Bone marrow (tissue), 2 donors: ENCODE data around the gene OTOS.

ENCODE experiments used
- DNase-seq, 2 donors: peaks; one replicate each; lab custom pipeline; 2025; lab: John Stamatoyannopoulos, UW

Gene OTOS

DNA sequence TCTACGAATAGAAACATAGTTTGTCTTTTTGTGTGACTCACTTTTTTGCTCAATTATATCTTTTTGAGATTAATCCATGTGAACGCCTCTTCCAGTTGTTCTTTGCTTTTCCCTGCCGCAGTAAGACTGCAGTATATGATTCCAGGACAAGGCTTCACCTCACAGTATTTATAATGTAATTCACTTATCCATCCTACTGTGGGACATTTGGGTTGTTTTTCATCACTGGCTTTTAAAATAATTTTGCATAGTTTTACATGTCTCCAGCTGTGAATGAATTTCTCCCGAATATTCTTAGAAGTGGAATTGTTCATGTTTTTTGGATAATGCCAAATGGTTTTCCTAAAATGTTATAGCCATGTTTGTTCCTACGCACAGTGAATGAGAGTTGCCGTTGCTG is 26.2 kb downstream of the OTOS start:
- no peak for DNase-seq

DNA sequence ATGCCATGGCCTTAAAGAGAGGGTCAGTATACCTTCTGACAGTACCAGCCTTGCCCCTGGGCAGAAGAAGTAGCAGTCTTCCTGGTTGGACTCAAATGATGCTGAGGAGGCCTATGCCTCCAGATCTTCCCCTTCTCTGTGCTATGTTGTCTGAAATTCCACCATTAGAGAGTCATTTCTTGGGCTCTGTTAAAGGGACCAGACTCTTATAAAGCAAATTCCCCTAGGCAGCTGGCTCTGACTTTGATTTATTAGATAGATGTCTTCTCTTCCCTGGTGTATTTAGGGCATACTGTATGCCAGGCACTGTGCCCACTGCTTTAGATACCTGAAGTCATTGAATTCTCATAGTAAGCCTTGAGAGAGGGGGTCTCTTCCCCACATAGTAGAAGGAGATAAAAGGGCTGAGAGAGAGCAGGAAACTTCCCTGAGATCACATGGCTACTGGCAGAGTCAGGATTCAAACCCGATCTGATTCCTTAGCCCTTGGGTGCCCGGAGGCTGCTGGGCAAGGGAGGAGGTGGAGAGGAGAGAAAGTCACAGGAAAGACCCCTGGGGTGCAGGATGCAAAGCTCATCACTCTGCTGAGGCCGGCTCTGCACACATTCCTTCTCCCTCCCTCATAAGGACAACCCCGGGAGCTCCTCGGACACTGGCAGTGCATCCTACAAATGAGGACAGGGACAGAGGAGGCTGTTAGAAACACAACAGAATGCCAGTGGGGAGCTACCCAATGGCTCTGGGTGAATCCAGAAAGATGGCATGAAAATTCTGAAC is 27.4 kb downstream of the OTOS start:
- DNase-seq, result no peak

- no peak for DNase-seq
These were observed 29.2 kb downstream of the OTOS start for GRCh38 chr2:240111253-240111652.

GRCh38 chr2:240109386-240109785 is 31.1 kb downstream of the OTOS start:
- no peak for DNase-seq

DNA sequence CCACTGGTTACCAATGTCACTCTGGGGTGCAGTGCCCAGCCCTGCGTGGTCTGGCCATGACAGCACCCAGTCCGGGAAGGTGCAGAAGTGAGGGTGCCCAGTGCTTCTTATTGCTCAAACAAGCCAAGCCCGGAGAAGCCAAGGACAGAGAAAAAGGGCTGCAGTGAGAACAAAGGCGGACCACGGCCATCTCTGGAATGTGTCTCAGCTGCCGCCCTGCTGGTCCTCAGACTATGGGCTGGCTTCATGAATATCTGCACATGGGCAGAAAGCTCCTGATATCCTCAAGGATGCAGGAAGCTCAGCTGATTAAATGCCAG is 33.0 kb downstream of the OTOS start:
- no peak for DNase-seq

GRCh38 chr2:240106765-240107476 is 33.5 kb downstream of the OTOS start:
- no peak for DNase-seq

GRCh38 chr2:240105982-240106381 is 34.5 kb downstream of the OTOS start:
- DNase-seq, result no peak

DNA sequence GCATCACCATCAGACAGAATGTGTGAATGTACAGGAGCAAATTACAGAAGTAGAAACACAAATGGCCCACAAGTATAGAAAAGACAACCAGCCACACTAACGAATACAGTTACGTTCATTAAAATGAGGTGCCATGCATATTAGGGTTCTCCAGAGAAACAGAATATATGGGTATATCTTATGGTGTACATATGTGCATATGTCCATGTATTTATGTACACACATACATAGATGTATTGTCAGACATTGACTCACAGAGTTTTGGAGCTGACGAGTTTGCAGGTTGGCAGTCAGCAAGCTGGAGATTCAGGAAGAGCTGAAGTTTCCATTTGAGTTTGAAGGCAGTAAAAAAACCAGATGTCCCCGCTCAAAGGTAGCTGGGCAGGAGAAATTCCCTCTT is 37.3 kb downstream of the OTOS start:
- DNase-seq, result no peak

DNA sequence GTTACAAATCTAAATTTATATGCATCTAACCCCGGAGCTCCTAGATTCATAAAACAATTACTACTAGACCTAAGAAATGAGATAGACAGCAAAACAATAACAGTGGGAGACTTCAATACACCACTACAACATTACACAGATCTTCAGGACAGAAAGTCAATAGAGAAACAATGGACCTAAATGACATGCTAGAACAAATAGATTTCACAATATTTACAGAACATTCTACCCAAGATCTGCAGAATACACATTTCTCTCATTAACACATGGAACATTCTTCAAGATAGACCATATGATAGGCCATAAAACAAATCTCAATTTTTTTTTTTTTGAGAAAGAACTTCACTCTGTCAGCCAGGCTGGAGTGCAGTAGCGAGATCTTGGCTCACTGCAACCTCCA is 42.1 kb downstream of the OTOS start:
- no peak for DNase-seq

DNA sequence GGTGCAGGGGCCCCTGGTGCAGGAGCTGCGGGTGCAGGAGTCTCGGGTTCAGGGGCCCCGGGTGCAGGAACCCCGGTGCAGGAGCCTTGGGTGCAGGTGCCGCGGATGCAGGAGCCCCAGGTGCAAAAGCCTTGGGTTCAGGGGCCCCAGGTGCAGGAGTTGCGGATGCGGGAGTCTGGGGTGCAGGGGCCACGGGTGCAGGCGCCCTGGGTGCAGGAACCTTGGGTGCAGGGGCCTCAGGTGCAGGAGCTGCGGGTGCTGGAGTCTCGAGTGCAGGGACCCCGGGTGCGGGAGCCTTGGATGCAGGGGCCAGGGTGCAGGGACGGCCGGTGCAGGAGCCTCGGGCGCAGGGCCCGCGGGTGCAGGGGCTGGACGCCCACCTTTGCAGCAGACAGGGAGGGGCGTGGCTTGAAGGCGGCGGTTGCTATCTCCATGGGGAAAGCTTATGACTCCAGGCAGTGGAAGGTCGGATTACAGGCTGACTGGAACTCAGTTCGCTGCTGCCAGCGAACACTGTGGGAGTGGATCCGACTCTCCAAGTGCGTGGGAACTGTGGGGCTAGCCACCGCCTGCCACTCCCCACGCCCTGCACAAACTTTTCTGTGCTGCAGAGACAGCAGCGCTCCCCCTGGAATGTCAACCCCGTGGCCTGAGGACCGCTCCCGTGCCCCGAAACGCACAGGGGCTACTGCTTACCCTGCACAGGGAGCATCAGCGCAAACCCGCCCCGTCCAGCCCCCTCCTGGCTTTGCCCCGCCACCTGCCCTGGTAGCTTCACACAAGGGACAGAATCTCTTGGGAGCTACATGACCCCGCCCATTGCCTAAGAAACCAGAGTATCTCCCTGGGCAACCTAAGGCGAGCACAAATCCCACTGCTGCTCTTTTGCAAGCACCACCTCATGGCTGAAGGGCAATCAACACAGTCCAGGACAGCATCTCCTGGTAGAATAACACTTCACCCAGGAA is 44.6 kb downstream of the OTOS start:
- no peak for DNase-seq

- DNase-seq, result no peak
These were observed 51.2 kb downstream of the OTOS start for GRCh38 chr2:240089306-240089705.
